Fibroblast of lung (primary cell): ENCODE results near the gene MAP3K7CL. TPM values are rescaled to one million over a fixed set of nuclear protein-coding genes. Genes with fewer than 3 reads are reported as not detected.
A peak's percentile ranks its signal among the peaks of the same experiment; 100 is the strongest.

Source experiments
- DNase-seq, 2 donors: peaks; one replicate each; pipeline versions ENCODE4 v3.0.0 to v3.0.0-alpha.2; 2010; ENCODE audit warnings: low read depth in 2 of 2
- H2AFZ ChIP-seq: 2 replicates; pipeline ENCODE4 v1.5.1; 2012; ENCODE audit warnings: low read length, control low read depth, inconsistent platforms
- H3K27ac ChIP-seq: 2 replicates; pipeline ENCODE4 v1.5.1; 2011; ENCODE audit warnings: low read length, control low read depth; ENCODE audit not compliant: insufficient read depth
- H3K27me3 ChIP-seq: 2 replicates; pipeline ENCODE4 v1.5.1; 2011; ENCODE audit warnings: mild to moderate bottlenecking, low read length; ENCODE audit not compliant: control insufficient read depth, insufficient read depth
- H3K36me3 ChIP-seq: 2 replicates; pipeline ENCODE4 v1.5.1; 2011; ENCODE audit warnings: low read length; ENCODE audit not compliant: control insufficient read depth, insufficient read depth
- H3K4me1 ChIP-seq: 2 replicates; pipeline ENCODE4 v1.5.1; 2011; ENCODE audit warnings: low read length; ENCODE audit not compliant: control insufficient read depth, insufficient read depth; ENCODE audit errors: extremely low read depth
- H3K4me2 ChIP-seq: 2 replicates; pipeline ENCODE4 v1.5.1; 2011; ENCODE audit warnings: low read length, control low read depth; ENCODE audit not compliant: insufficient read depth; ENCODE audit errors: extremely low read depth
- H3K4me3 ChIP-seq, 4 experiments: fragments of 200-600 bp in 1 of 4; sonication (generic) in 1 of 4; replicated peaks in 1 of 4; 2 replicates each; pipeline ENCODE4 v1.5.1; 2011 to 2016; ENCODE audit warnings: low read length in 4 of 4, low read depth in 3 of 4, mild to moderate bottlenecking in 3 of 4, control low read depth in 2 of 4, inconsistent platforms in 1 of 4, mixed read lengths in 1 of 4; ENCODE audit not compliant: insufficient read depth in 1 of 4; ENCODE audit errors: control extremely low read depth in 1 of 4
- H3K79me2 ChIP-seq: 2 replicates; pipeline ENCODE4 v1.5.1; 2012; ENCODE audit warnings: mild to moderate bottlenecking, low read length, inconsistent platforms; ENCODE audit not compliant: control insufficient read depth, insufficient read depth
- H3K9ac ChIP-seq: 2 replicates; pipeline ENCODE4 v1.5.1; 2011; ENCODE audit warnings: mild to moderate bottlenecking, low read length, control low read depth; ENCODE audit not compliant: insufficient read depth
- H3K9me3 ChIP-seq: 2 replicates; pipeline ENCODE4 v1.5.1; 2012; ENCODE audit warnings: low read depth, low read length; ENCODE audit not compliant: control insufficient read depth, insufficient read depth
- H4K20me1 ChIP-seq: 2 replicates; pipeline ENCODE4 v1.5.1; 2011; ENCODE audit warnings: low read length; ENCODE audit not compliant: control insufficient read depth, insufficient read depth; ENCODE audit errors: extremely low read depth
- CTCF ChIP-seq, 2 donors: IDR thresholded peaks in 1 of 2; conservative IDR thresholded peaks in 1 of 2; 1 replicate in 1 of 2; 2 replicates in 1 of 2; pipeline ENCODE4 v1.5.1; 2011 to 2012; ENCODE audit warnings: low read length in 2 of 2, control low read depth in 1 of 2, inconsistent platforms in 1 of 2, low read depth in 1 of 2, mild to moderate bottlenecking in 1 of 2
- EZH2 ChIP-seq: IDR thresholded peaks from 2 replicates; pipeline ENCODE4 v1.5.1; 2012; ENCODE audit warnings: low read length, control low read depth, mild to moderate bottlenecking; ENCODE audit errors: missing control alignments
- polyA plus RNA-seq, 2 donors: library from polyadenylated mRNA; depleted of rRNA in 1 of 2; stranded (reverse) in 1 of 2; unstranded in 1 of 2; fragments of >200 nt; gene quantifications; 2 replicates each; pipeline ENCODE4 v1.2.1, GENCODE V29; 2011 to 2012; ENCODE audit warnings: missing spikeins in 1 of 2
- total RNA-seq: library from RNA; depleted of rRNA; stranded (reverse); fragments of >200 nt; gene quantifications from 2 replicates; pipeline ENCODE4 v1.2.1, GENCODE V29; 2014

The MAP3K7CL gene
- total and polyA plus RNA-seq, 2 donors (not counting 1 experiment from before 2014, with no cell fraction given), result 58.3 to 176 TPM

GRCh38 chr21:29114765-29115500, 15.5 kb upstream of the MAP3K7CL start:
- H3K36me3 ChIP-seq, result no peaks in the 10 kb centered on the region
- no peaks in the 10 kb centered on the region for H3K9me3 ChIP-seq
- H3K27me3 ChIP-seq, result no peaks in the 10 kb centered on the region
- no peak overlapping the region for H2AFZ ChIP-seq
- H3K79me2 ChIP-seq, result no peaks in the 10 kb centered on the region
- peak; percentile 81 to 92 for DNase-seq
- no peak overlapping the region for H3K9ac ChIP-seq
- no peak overlapping the region for H3K4me2 ChIP-seq
- H3K27ac ChIP-seq, result no peak overlapping the region
- H3K4me3 ChIP-seq, result no peak overlapping the region
- no peaks in the 10 kb centered on the region for H4K20me1 ChIP-seq
- peaks cover 9% of the 10 kb centered on the region for H3K4me1 ChIP-seq
- no peak for TF ChIP-seq CTCF (conservative IDR thresholded peaks at IDR 0.05 in 1 of 2, IDR thresholded peaks at IDR 0.05 in 1 of 2; ENCODE audit: low read depth in 1 of 2, low read length in 2 of 2)
- TF ChIP-seq EZH2, result no peak

- Histone ChIP-seq H3K4me2 (no peak overlapping the region), H3K36me3 (no peaks in the 10 kb centered on the region), H3K9ac (no peak overlapping the region), H3K27me3 (no peaks in the 10 kb centered on the region), H3K9me3 (no peaks in the 10 kb centered on the region), H4K20me1 (no peaks in the 10 kb centered on the region), H2AFZ (no peak overlapping the region), H3K4me3 (no peak overlapping the region), H3K79me2 (no peaks in the 10 kb centered on the region), H3K27ac (no peak overlapping the region), H3K4me1 (peaks cover 9% of the 10 kb centered on the region)
- DNase-seq, result peak in 1 of 2 donors; percentile 36
- TF ChIP-seq EZH2 (no peak), CTCF (conservative IDR thresholded peaks at IDR 0.05 in 1 of 2, IDR thresholded peaks at IDR 0.05 in 1 of 2; ENCODE audit: low read depth in 1 of 2, low read length in 2 of 2) (no peak)
Observed at GRCh38 chr21:29115899-29116298, 14.5 kb upstream of the MAP3K7CL start.

GRCh38 chr21:29117372-29117955, 13.0 kb upstream of the MAP3K7CL start:
- no peak overlapping the region for H2AFZ ChIP-seq
- TF ChIP-seq CTCF (conservative IDR thresholded peaks at IDR 0.05 in 1 of 2, IDR thresholded peaks at IDR 0.05 in 1 of 2; ENCODE audit: low read depth in 1 of 2, low read length in 2 of 2) (no peak), EZH2 (no peak)
- no peaks in the 10 kb centered on the region for H3K36me3 ChIP-seq
- H3K4me3 ChIP-seq, result no peak overlapping the region
- no peak overlapping the region for H3K9ac ChIP-seq
- no peak overlapping the region for H3K27ac ChIP-seq
- peaks cover 9% of the 10 kb centered on the region for H3K4me1 ChIP-seq
- H3K4me2 ChIP-seq, result no peak overlapping the region
- H3K27me3 ChIP-seq, result no peaks in the 10 kb centered on the region
- no peaks in the 10 kb centered on the region for H4K20me1 ChIP-seq
- no peaks in the 10 kb centered on the region for H3K9me3 ChIP-seq
- H3K79me2 ChIP-seq, result no peaks in the 10 kb centered on the region
- DNase-seq, result no peak
